WTC11 (cell line): ENCODE measurements around the gene PLPPR3.

Source experiments
- ATF2 ChIP-seq: sonication (generic); formaldehyde crosslinking; IDR thresholded peaks from 2 replicates; pipeline ENCODE4 v1.8.1; 2022; ENCODE audit warnings: low read depth, missing genetic modification reagents, borderline replicate concordance
- CBFB ChIP-seq: sonication (generic); formaldehyde crosslinking; IDR thresholded peaks from 2 replicates; pipeline ENCODE4 v1.8.1; 2022; ENCODE audit warnings: mild to moderate bottlenecking, low read depth, missing genetic modification reagents
- ESRRA ChIP-seq: sonication (generic); formaldehyde crosslinking; IDR thresholded peaks from 2 replicates; pipeline ENCODE4 v1.8.1; 2022; ENCODE audit warnings: mild to moderate bottlenecking, missing genetic modification reagents, borderline replicate concordance
- KAT7 ChIP-seq: sonication (generic); formaldehyde crosslinking; IDR thresholded peaks from 2 replicates; pipeline ENCODE4 v1.8.1; 2023; ENCODE audit warnings: missing genetic modification reagents, mild to moderate bottlenecking, borderline replicate concordance
- MAX ChIP-seq: sonication (generic); formaldehyde crosslinking; IDR thresholded peaks from 2 replicates; pipeline ENCODE4 v1.8.0; 2022; ENCODE audit warnings: mild to moderate bottlenecking, missing genetic modification reagents
- TCF7 ChIP-seq: sonication (generic); formaldehyde crosslinking; IDR thresholded peaks from 2 replicates; pipeline ENCODE4 v1.8.0; 2022; ENCODE audit warnings: mild to moderate bottlenecking, low read depth, missing genetic modification reagents, moderate library complexity
- TF ChIP-seq, protein P1 (sequence below): fragments of 200-600 bp; IDR thresholded peaks from 2 replicates; pipeline ENCODE4 v1.8.0; 2022; ENCODE audit warnings: antibody characterized with exemption
- TF ChIP-seq, protein P2 (sequence below): sonication (generic); formaldehyde crosslinking; IDR thresholded peaks from 2 replicates; pipeline ENCODE4 v1.8.1; 2023; ENCODE audit warnings: mild to moderate bottlenecking, missing genetic modification reagents, moderate library complexity

GRCh38 chr19:801861-802497 is 19.8 kb downstream of the PLPPR3 start:
- TF ChIP-seq, protein P1, sequence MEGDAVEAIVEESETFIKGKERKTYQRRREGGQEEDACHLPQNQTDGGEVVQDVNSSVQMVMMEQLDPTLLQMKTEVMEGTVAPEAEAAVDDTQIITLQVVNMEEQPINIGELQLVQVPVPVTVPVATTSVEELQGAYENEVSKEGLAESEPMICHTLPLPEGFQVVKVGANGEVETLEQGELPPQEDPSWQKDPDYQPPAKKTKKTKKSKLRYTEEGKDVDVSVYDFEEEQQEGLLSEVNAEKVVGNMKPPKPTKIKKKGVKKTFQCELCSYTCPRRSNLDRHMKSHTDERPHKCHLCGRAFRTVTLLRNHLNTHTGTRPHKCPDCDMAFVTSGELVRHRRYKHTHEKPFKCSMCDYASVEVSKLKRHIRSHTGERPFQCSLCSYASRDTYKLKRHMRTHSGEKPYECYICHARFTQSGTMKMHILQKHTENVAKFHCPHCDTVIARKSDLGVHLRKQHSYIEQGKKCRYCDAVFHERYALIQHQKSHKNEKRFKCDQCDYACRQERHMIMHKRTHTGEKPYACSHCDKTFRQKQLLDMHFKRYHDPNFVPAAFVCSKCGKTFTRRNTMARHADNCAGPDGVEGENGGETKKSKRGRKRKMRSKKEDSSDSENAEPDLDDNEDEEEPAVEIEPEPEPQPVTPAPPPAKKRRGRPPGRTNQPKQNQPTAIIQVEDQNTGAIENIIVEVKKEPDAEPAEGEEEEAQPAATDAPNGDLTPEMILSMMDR, result no peak
- no peak for TF ChIP-seq KAT7 (CRISPR knock-in tag)
- TF ChIP-seq, protein P2, sequence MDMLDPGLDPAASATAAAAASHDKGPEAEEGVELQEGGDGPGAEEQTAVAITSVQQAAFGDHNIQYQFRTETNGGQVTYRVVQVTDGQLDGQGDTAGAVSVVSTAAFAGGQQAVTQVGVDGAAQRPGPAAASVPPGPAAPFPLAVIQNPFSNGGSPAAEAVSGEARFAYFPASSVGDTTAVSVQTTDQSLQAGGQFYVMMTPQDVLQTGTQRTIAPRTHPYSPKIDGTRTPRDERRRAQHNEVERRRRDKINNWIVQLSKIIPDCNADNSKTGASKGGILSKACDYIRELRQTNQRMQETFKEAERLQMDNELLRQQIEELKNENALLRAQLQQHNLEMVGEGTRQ (CRISPR knock-in tag), result no peak
- TF ChIP-seq TCF7 (CRISPR knock-in tag), result no peak
- TF ChIP-seq MAX (CRISPR knock-in tag), result no peak
- TF ChIP-seq ESRRA (CRISPR knock-in tag), result no peak
- TF ChIP-seq ATF2 (CRISPR knock-in tag), result no peak
- TF ChIP-seq CBFB (CRISPR knock-in tag), result no peak
